Measurements from ENCODE around the gene CDADC1. TPM values are rescaled to one million over a fixed set of nuclear protein-coding genes. Genes with fewer than 3 reads are reported as not detected.

The CDADC1 gene
- total RNA-seq, 1 experiment from 2014 or later, result 6.5 TPM

Other genes starting within 250 kb of the CDADC1 start
- not detected in 2 replicates for gene MLNR, start 27.6 kb upstream of the CDADC1 start, total RNA-seq (2014; rRNA removed; shearing (Covaris generic))
- 5.2 and 5.5 TPM in 2 replicates for gene CAB39L, start 196.1 kb downstream of the CDADC1 start, total RNA-seq (2014; rRNA removed; shearing (Covaris generic))
- gene SETDB2, start 196.3 kb downstream of the CDADC1 start, total RNA-seq (2014; rRNA removed; shearing (Covaris generic)), result 2.5 and 2.7 TPM in 2 replicates
- gene PHF11, start 248.0 kb downstream of the CDADC1 start, total RNA-seq (2014; rRNA removed; shearing (Covaris generic)), result 4.2 and 4.7 TPM in 2 replicates

Measured in HT-29 (cell line).